Breast epithelium (tissue), 4 donors: ENCODE measurements around the gene SLC9A5. TPM values are rescaled to one million over a fixed set of nuclear protein-coding genes. Genes with fewer than 3 reads are reported as not detected.

Experiments used
- DNase-seq, 2 donors: peaks; one replicate each; pipeline ENCODE4 v3.0.0-alpha.2; 2019; ENCODE audit warnings: low spot score in 2 of 2
- H3K27ac ChIP-seq, 2 donors: fragments of 200-600 bp; sonication (generic) in 1 of 2; one replicate each; pipeline ENCODE4 v1.5.1; 2016 to 2019; ENCODE audit warnings: mild to moderate bottlenecking in 1 of 2
- H3K27me3 ChIP-seq, 2 donors: fragments of 200-600 bp; sonication (generic) in 1 of 2; one replicate each; pipeline versions ENCODE4 v1.5.1 to v1.6.0; 2017 to 2019; ENCODE audit warnings: control low read depth in 1 of 2, mild to moderate bottlenecking in 1 of 2
- H3K36me3 ChIP-seq: fragments of 200-600 bp; one replicate; pipeline ENCODE4 v1.5.1; 2019
- H3K4me1 ChIP-seq, 2 donors: fragments of 200-600 bp; sonication (generic); one replicate each; pipeline ENCODE4 v1.5.1; 2016 to 2019; ENCODE audit warnings: control low read depth in 1 of 2
- H3K4me3 ChIP-seq, 3 donors: fragments of 200-600 bp; sonication (generic); 1 replicate in 2 of 3; 2 replicates in 1 of 3; pipeline ENCODE4 v1.5.1; 2016 to 2019; ENCODE audit warnings: mild to moderate bottlenecking in 3 of 3, moderate library complexity in 2 of 3
- H3K9me3 ChIP-seq, 2 donors: fragments of 200-600 bp; sonication (generic) in 1 of 2; one replicate each; pipeline ENCODE4 v1.5.1; 2016 to 2019; ENCODE audit warnings: control low read depth in 1 of 2
- POLR2A ChIP-seq: fragments of 450-650 bp; IDR thresholded peaks from one replicate; pipeline ENCODE4 v1.6.1; 2016; ENCODE audit warnings: antibody characterized with exemption, mild to moderate bottlenecking, moderate library complexity
- POLR2AphosphoS5 ChIP-seq, 3 donors: sonication (generic); formaldehyde crosslinking; IDR thresholded peaks; one replicate each; pipeline ENCODE4 v1.6.1; 2017; ENCODE audit warnings: antibody characterized with exemption in 3 of 3
- intact Hi-C: fragments of 100-400 bp; cut with DNase I; formaldehyde crosslinking; loops from one replicate; pipeline ENCODE4 v1.15.1; 2023; ENCODE audit warnings: low total_unique reads
- total RNA-seq, 3 donors: library from RNA; depleted of rRNA; stranded (reverse); fragments of >200 nt; gene quantifications; one replicate each; pipeline ENCODE4 v1.1.0, GENCODE V29; 2016
- TF ChIP-seq, protein P1 (sequence below), 3 donors: fragments of 450-650 bp; IDR thresholded peaks; one replicate each; pipeline ENCODE4 v1.5.1; 2016 to 2017; ENCODE audit warnings: antibody characterized with exemption in 3 of 3, mild to moderate bottlenecking in 3 of 3, moderate library complexity in 3 of 3

The SLC9A5 gene
- total RNA-seq, 3 donors from 2014 or later = 0.96 to 2.3 (median 1.3) TPM

GRCh38 chr16:67201411-67202345, 47.1 kb upstream of the SLC9A5 start:
- H3K4me3 ChIP-seq = no peak overlapping the region
- no peak for DNase-seq
- H3K4me1 ChIP-seq = peaks cover 0 to 11% of the 10 kb centered on the region in 2 donors
- H3K27me3 ChIP-seq = no peaks in the 10 kb centered on the region
- peaks cover 8% of the 10 kb centered on the region for H3K36me3 ChIP-seq
- intact Hi-C loops = no loop called here
- no peaks in the 10 kb centered on the region for H3K9me3 ChIP-seq
- TF ChIP-seq, protein P1, sequence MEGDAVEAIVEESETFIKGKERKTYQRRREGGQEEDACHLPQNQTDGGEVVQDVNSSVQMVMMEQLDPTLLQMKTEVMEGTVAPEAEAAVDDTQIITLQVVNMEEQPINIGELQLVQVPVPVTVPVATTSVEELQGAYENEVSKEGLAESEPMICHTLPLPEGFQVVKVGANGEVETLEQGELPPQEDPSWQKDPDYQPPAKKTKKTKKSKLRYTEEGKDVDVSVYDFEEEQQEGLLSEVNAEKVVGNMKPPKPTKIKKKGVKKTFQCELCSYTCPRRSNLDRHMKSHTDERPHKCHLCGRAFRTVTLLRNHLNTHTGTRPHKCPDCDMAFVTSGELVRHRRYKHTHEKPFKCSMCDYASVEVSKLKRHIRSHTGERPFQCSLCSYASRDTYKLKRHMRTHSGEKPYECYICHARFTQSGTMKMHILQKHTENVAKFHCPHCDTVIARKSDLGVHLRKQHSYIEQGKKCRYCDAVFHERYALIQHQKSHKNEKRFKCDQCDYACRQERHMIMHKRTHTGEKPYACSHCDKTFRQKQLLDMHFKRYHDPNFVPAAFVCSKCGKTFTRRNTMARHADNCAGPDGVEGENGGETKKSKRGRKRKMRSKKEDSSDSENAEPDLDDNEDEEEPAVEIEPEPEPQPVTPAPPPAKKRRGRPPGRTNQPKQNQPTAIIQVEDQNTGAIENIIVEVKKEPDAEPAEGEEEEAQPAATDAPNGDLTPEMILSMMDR (IDR thresholded peaks at IDR 0.05) = no peak
- TF ChIP-seq POLR2A = no peak
- no peak for TF ChIP-seq POLR2AphosphoS5 (IDR thresholded peaks at IDR 0.05)
- no peak overlapping the region for H3K27ac ChIP-seq

DNA sequence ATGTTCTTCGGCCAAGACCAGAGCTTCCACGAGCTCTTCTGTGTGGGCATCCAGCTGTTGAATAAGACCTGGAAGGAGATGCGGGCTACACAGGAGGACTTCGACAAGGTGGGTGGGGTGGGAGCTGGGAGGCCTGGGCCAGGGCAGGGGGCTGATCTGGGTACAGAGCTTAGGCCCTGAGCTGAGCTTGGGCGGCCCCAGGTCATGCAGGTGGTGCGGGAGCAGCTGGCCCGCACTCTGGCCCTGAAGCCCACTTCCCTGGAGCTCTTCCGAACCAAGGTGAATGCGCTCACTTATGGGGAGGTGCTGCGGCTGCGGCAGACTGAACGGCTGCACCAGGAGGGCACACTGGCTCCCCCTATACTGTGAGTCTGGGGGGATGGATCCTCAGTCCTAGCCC, 46.4 kb upstream of the SLC9A5 start:
- Histone ChIP-seq H3K4me1 (peaks cover 0 to 11% of the 10 kb centered on the region in 2 donors), H3K4me3 (no peak overlapping the region), H3K9me3 (no peaks in the 10 kb centered on the region), H3K27me3 (no peaks in the 10 kb centered on the region), H3K36me3 (peaks cover 8% of the 10 kb centered on the region), H3K27ac (no peak overlapping the region)
- intact Hi-C loops = no loop called here
- no peak for DNase-seq
- TF ChIP-seq, protein P1 (IDR thresholded peaks at IDR 0.05) = no peak
- TF ChIP-seq POLR2A = no peak
- TF ChIP-seq POLR2AphosphoS5 (IDR thresholded peaks at IDR 0.05) = no peak

GRCh38 chr16:67202956-67203493, 45.8 kb upstream of the SLC9A5 start:
- no peak for TF ChIP-seq POLR2AphosphoS5 (IDR thresholded peaks at IDR 0.05)
- TF ChIP-seq, protein P1 (IDR thresholded peaks at IDR 0.05) = no peak
- no peak for TF ChIP-seq POLR2A
- no peak overlapping the region for H3K4me3 ChIP-seq
- no peak overlapping the region for H3K27ac ChIP-seq
- peaks cover 8% of the 10 kb centered on the region for H3K36me3 ChIP-seq
- DNase-seq = no peak
- no peaks in the 10 kb centered on the region for H3K27me3 ChIP-seq
- intact Hi-C loops = no loop called here
- peaks cover 0 to 7% of the 10 kb centered on the region in 2 donors for H3K4me1 ChIP-seq
- H3K9me3 ChIP-seq = no peaks in the 10 kb centered on the region

DNA sequence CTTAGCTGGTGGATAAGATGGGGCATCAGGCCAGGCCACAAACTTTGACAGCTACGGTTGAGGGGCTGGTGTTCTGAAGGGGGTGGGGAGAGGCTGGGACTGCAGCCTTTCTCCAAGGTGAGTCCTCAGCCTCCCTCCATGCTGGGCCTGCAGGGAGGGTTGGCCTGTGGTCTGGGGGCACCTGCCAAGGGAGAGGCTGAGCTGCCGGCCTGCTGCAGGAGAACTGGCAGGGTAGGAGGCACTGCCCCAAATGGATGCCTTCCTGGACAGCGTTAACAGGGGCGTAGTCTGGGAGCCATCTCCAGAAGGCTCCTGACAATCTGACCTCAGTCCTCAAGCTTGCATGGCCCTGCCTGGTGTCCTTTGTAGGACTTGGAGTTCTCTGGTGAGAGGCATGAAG, 44.7 kb upstream of the SLC9A5 start:
- Histone ChIP-seq H3K4me3 (no peak overlapping the region), H3K27me3 (no peaks in the 10 kb centered on the region), H3K9me3 (no peaks in the 10 kb centered on the region), H3K4me1 (no peaks in the 10 kb centered on the region), H3K27ac (no peak overlapping the region), H3K36me3 (peaks cover 8% of the 10 kb centered on the region)
- no peak for DNase-seq
- intact Hi-C loops = no loop called here
- TF ChIP-seq POLR2AphosphoS5 (IDR thresholded peaks at IDR 0.05) (no peak), POLR2A (no peak)
- TF ChIP-seq, protein P1 (IDR thresholded peaks at IDR 0.05) = no peak
